ENCODE results near the gene OR10A3. TPM values are rescaled to one million over a fixed set of nuclear protein-coding genes. Genes with fewer than 3 reads are reported as not detected.

Gene OR10A3
- total RNA-seq, 1 experiment from 2014 or later, result not detected

DNA sequence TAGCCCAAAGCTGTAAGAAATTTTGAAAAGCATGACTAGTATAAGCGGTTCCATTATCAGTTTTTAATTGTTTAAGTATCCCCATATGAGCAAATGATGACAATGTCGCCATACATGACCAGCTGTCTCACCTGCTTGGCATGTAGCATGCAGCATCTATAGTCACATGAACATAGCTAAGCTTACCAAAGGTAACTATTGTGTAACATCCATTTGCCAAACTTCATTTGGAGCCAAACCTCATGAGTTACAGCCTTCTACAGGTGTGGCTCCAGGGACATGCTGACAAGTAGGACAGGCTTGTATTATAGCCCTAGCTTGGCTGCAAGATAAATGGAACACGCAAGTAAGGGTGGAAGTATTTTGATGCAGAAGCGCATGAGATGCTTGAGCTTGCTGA is 40.8 kb downstream of the OR10A3 start:
- ChIA-PET CTCF (no interaction called here), POLR2A (ENCODE audit: low non-redundant PET) (interaction anchor here (0.6 kb wide), 1 partner anchor 712 kb away, joined by 3 read pairs; no protein-coding TSS in a partner anchor)
- Histone ChIP-seq H3K36me3 (ENCODE audit: insufficient read depth, low read length, poor library complexity, severe bottlenecking) (no peaks in the 10 kb centered on the region), H3K27me3 (replicated peaks; ENCODE audit: insufficient read depth, low read depth, low read length, poor library complexity) (peaks cover 13% of the 10 kb centered on the region), H3K9me3 (ENCODE audit: low read depth, low read length, poor library complexity, severe bottlenecking) (no peaks in the 10 kb centered on the region), H3K4me3 (ENCODE audit: low read depth, low read length, poor library complexity, severe bottlenecking) (no peak overlapping the region), H3K27ac (ENCODE audit: low read depth, low read length, poor library complexity, severe bottlenecking) (no peak overlapping the region), H3K4me1 (ENCODE audit: insufficient read depth, low read length, poor library complexity, severe bottlenecking) (no peaks in the 10 kb centered on the region)
- no peak for DNase-seq (ENCODE audit: low spot score)
- no peak for TF ChIP-seq EZH2 (IDR thresholded peaks at IDR 0.05; ENCODE audit: borderline replicate concordance, low read depth, low read length, poor library complexity, severe bottlenecking)
- TF ChIP-seq, protein P1, sequence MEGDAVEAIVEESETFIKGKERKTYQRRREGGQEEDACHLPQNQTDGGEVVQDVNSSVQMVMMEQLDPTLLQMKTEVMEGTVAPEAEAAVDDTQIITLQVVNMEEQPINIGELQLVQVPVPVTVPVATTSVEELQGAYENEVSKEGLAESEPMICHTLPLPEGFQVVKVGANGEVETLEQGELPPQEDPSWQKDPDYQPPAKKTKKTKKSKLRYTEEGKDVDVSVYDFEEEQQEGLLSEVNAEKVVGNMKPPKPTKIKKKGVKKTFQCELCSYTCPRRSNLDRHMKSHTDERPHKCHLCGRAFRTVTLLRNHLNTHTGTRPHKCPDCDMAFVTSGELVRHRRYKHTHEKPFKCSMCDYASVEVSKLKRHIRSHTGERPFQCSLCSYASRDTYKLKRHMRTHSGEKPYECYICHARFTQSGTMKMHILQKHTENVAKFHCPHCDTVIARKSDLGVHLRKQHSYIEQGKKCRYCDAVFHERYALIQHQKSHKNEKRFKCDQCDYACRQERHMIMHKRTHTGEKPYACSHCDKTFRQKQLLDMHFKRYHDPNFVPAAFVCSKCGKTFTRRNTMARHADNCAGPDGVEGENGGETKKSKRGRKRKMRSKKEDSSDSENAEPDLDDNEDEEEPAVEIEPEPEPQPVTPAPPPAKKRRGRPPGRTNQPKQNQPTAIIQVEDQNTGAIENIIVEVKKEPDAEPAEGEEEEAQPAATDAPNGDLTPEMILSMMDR (conservative IDR thresholded peaks at IDR 0.05; ENCODE audit: low read depth, low read length), result no peak
- intact Hi-C loops (cut with micrococcal nuclease; ENCODE audit: unreplicated experiment), result no loop called here
- BruUV-seq (replicated peaks), result no TSS peak

GRCh38 chr11:7899418-7899817 is 42.1 kb downstream of the OR10A3 start:
- POLR2A ChIA-PET (ENCODE audit: low non-redundant PET), result no interaction called here
- Histone ChIP-seq H3K27me3 (replicated peaks; ENCODE audit: insufficient read depth, low read depth, low read length, poor library complexity) (peaks cover 6% of the 10 kb centered on the region), H3K27ac (ENCODE audit: low read depth, low read length, poor library complexity, severe bottlenecking) (no peak overlapping the region), H3K4me3 (ENCODE audit: low read depth, low read length, poor library complexity, severe bottlenecking) (no peak overlapping the region), H3K36me3 (ENCODE audit: insufficient read depth, low read length, poor library complexity, severe bottlenecking) (no peaks in the 10 kb centered on the region), H3K9me3 (ENCODE audit: low read depth, low read length, poor library complexity, severe bottlenecking) (no peaks in the 10 kb centered on the region), H3K4me1 (ENCODE audit: insufficient read depth, low read length, poor library complexity, severe bottlenecking) (no peaks in the 10 kb centered on the region)
- DNase-seq (ENCODE audit: low spot score), result no peak
- no TSS peak for BruUV-seq (replicated peaks)
- TF ChIP-seq, protein P1 (conservative IDR thresholded peaks at IDR 0.05; ENCODE audit: low read depth, low read length), result no peak
- no peak for TF ChIP-seq EZH2 (IDR thresholded peaks at IDR 0.05; ENCODE audit: borderline replicate concordance, low read depth, low read length, poor library complexity, severe bottlenecking)
- CTCF ChIA-PET, result no interaction called here
- intact Hi-C loops (cut with micrococcal nuclease; ENCODE audit: unreplicated experiment), result no loop called here

GRCh38 chr11:7898666-7899283 is 42.7 kb downstream of the OR10A3 start:
- H3K36me3 ChIP-seq (ENCODE audit: insufficient read depth, low read length, poor library complexity, severe bottlenecking), result no peaks in the 10 kb centered on the region
- no peak overlapping the region for H3K4me3 ChIP-seq (ENCODE audit: low read depth, low read length, poor library complexity, severe bottlenecking)
- no peaks in the 10 kb centered on the region for H3K4me1 ChIP-seq (ENCODE audit: insufficient read depth, low read length, poor library complexity, severe bottlenecking)
- ChIA-PET POLR2A (ENCODE audit: low non-redundant PET) (no interaction called here), CTCF (no interaction called here)
- TF ChIP-seq, protein P1 (conservative IDR thresholded peaks at IDR 0.05; ENCODE audit: low read depth, low read length), result no peak
- no peak for TF ChIP-seq EZH2 (IDR thresholded peaks at IDR 0.05; ENCODE audit: borderline replicate concordance, low read depth, low read length, poor library complexity, severe bottlenecking)
- H3K9me3 ChIP-seq (ENCODE audit: low read depth, low read length, poor library complexity, severe bottlenecking), result no peaks in the 10 kb centered on the region
- BruUV-seq (replicated peaks), result no TSS peak
- intact Hi-C loops (cut with micrococcal nuclease; ENCODE audit: unreplicated experiment), result no loop called here
- no peak for DNase-seq (ENCODE audit: low spot score)
- peaks cover 6% of the 10 kb centered on the region for H3K27me3 ChIP-seq (replicated peaks; ENCODE audit: insufficient read depth, low read depth, low read length, poor library complexity)
- H3K27ac ChIP-seq (ENCODE audit: low read depth, low read length, poor library complexity, severe bottlenecking), result no peak overlapping the region

Measured in A673 (cell line).